Activated naive CD8-positive, alpha-beta T cell treated with anti-CD3 and anti-CD28 coated beads, Interleukin-2, amount 50 U/mL, for 16 hours (primary cell): Measurements from ENCODE around the gene PAK4.
"Not testable (repeated sequence)": the region's sequence is repeated elsewhere in the genome, so short reads cannot be mapped to it uniquely, and the experiment has no call there.

ENCODE experiments used
- DNase-seq: peaks from one replicate; pipeline ENCODE4 v3.0.0-alpha.2; 2020; ENCODE audit warnings: low read depth, low spot score

Gene PAK4

DNA sequence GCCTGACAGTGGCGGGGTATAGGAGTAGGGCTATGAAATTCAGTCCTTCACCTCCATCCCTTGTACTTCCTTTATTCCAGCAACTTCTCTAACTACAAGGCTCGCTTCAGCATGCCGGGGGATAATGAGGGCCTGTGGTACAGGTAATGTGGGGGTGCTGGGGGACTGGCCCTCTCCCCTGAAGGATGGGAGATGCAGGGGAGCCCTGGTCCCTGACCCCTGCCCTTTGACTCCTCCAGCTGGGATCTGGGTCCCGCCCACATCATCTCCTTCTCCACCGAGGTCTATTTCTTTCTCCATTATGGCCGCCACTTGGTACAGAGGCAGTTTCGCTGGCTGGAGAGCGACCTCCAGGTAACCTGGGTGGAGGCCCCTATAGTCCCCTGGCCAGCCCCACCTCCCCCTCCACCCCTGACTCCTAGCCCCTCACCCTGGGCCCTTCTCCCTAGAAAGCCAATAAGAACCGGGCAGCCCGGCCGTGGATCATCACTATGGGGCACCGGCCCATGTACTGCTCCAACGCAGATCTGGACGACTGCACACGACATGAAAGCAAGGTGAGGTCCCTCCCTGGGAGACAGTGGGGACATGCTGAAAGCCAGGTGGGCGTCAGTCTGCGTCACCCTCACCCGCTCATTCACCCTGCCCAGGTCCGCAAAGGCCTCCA is 25.0 kb upstream of the PAK4 start:
- no peak for DNase-seq

DNA sequence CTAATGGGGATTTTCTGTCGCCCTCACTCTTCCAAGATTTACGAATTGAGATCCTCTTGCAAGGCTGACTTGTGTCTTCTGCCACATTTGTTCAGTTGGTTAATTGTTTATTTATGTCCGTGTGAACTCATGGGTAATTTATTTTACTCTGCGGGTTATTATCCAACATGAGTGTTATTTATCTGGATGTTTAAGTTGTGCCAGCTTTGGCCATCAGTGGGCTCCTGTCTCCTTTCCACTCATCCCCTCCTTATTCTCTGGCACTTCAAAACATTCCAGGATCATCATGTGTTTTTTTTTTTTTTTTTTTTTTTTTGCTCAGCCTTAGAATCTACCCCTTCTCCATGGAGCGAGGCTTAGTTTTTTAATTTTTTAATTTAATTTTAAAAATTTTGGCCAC is 22.4 kb upstream of the PAK4 start:
- DNase-seq: no peak

DNA sequence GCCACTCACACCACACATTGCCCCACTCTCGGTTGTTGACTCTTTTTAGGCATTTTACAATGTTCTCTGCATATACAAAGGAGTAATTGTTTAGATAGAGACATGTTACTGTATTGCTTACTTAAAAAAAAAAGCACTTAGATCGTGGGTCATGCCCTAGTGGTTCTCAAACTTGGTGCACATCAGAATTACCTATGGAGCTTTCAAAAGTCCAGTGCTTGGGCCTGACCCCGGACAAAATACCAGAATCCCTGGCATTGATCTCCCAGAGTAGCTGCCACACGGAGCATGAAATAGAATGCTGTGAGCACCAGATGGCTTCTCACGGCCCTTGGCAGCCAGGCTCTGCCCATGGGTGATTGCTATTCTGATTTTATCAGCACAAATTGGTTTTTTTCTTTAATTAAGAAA is 21.4 kb upstream of the PAK4 start:
- no peak for DNase-seq

DNA sequence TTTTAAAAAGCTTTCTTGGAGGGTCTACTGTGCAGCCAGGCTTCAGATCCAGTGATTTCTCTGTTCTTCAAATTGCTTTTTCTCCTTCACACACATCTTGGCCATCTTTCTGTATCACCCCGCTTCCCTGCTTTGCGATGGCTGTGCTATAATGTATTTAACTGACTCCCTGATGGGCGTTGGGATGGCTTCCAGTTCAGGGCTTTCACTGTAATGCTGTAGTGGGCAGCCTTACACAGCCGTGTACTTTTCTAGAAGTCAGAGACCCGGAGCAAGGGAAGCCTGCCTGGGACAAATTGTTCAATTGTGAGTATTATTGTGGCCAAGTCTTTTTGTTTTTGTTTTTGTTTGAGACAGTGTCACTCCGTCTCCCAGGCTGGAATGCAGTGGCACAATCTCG is 19.4 kb upstream of the PAK4 start:
- DNase-seq: no peak

DNA sequence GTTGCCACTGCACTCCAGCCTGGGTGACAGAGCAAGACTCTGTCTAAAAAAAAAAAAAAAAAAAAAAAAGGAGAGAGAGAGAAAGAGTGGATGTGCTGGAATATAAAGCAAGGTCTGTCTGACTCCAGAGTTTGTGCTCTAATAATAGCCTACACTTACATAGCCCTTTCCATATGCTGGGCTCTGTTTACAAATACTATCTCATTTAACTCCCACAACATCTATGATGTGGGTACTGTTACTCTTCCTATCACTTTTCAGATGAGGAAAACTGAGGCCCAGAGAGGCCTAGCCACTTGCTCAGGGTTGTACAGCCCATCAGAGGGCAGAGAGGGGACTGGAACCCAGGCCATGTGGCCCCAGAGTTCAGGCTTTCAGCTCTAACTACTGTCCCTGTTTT is 15.9 kb upstream of the PAK4 start:
- no peak for DNase-seq

DNA sequence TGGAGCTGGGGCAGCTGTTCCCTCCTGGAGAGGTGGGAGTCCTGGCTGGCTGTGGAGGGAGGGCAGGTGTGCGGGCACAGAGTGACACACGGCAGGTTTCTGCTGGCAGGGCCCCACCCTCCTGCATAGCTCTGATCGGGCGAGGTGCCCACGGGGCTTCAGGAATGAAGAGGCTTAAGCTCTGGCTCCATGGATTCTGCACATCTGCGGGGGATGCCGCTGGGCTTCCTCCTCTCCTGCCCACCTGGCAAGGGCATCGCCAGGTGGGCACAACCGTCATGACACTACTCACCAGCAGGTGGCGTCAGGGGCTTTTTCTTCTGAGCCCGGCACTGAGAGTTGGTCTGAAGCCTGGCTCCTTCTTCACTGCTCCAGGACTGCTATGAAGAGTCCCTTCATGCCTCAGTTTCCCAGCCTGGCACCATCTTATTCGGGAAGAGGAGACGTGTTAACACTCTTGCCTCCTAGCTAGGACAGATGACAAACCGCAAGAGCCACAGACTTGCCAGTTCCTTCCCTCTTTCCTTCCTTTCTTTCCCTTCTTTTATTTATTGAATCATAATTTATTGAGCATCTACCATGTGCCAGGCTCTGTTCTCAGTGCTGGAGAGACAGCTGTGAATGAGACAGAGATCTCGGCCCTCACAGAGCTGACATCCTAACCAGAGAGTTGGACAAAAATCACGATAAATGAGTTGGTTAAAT is 15.2 kb upstream of the PAK4 start:
- DNase-seq: peak; percentile 69

GRCh38 chr19:39111593-39112199 is 13.9 kb upstream of the PAK4 start:
- DNase-seq: no peak

GRCh38 chr19:39112338-39112890 is 13.2 kb upstream of the PAK4 start:
- DNase-seq: no peak

DNA sequence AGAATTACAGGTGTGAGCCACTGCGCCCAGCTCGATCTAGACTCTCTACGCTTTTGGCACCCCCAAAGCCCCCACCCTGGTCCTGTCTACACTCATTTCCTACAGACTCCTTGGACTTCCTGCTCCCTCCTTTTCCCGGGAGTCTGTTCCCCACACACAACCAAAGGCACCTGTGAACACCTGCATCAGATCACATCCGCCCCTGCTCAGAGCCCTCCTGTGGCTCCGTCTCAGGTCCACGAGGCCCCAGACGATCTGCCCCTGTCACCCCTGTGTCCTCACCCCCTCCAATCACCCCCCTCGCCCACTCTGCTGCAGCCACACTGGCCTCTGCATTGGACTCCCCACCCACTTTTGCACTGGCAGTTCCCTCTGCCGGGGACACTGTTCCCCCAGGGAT is 12.4 kb upstream of the PAK4 start:
- DNase-seq: no peak

GRCh38 chr19:39115105-39115847 is 10.3 kb upstream of the PAK4 start:
- no peak for DNase-seq

GRCh38 chr19:39117023-39117422 is 8.6 kb upstream of the PAK4 start:
- DNase-seq: not testable (repeated sequence)

DNA sequence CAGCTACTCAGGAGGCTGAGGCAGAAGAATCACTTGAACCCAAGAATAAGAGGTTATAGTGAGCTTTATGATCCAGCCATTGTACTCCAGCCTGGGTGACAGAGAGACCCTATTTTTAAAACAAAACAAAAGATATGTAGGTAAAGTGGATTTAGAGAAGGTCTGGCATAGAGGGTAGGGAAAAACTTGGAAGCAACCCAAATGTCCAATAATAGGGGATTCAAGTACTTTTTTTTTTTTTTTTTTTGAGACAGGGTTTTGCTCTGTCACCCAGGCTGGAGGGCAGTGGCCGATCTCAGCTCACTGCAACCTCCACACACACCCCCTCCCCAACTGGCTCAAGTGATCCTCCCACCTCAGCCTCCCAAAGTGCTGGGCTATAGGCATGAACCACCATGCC is 5.8 kb upstream of the PAK4 start:
- no peak for DNase-seq

- DNase-seq: no peak
These were observed 2.5 kb upstream of the PAK4 start for GRCh38 chr19:39122934-39123731.

GRCh38 chr19:39124136-39124764 is 1.3 kb upstream of the PAK4 start:
- DNase-seq: no peak

DNA sequence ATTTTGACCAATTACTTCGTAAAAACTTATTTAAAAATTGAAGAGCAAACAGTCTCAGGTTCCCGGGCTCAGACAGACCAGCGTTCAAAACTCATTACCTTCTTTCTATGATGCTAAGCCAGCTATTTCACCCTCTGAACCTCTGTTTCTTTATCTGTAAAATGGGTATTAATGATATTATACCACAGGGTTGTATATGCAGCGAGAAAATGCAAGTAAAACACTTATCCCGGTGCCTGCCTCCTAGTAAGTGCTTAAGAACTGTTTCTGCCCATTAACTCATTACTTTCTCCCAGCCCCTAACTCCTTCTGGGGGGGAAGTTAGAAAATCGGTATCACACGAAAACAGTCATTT is 410 bp upstream of the PAK4 start:
- no peak for DNase-seq

DNA sequence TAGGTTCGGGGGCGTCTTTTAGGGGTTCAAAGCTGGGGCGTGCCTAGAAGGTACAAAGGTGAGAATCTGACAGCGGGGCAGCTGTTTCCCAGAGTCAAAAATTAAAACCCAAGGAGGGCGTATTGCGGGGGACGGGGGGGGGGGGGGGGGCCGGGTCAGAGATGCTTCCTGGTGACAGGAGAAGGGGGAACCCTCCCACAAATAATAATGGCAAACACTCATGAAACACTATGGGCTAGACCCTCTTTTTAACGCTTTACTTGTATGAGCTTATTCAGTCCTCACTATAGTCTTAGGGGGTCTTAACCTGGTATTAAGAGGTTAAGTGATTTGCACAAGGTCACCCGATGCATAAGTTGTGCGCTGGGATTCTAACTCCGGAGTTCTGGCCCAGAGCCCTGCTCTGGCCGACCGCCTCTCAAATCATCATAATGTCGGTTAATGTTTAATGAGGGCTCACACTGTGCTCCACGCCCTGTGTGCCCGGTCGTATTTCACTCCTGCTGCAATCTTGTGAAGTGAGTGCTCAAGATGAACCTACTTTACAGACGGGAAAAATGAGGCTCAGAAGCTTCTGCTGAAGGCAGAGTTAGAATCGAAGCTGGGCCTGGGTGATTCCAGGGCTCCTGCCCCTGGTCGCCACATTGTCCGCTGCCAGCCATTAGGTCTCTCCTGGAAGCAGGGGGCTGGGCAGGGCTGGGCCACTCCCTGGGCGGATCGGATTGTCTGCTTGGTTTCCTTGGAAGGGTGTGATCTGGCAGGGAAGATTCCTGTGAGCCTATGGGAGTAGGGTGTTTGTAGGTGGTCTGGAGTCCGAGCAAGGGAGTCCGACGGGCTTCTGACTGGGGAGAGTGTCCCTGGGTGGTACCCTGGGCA is 964 bp downstream of the PAK4 start:
- DNase-seq: no peak

DNA sequence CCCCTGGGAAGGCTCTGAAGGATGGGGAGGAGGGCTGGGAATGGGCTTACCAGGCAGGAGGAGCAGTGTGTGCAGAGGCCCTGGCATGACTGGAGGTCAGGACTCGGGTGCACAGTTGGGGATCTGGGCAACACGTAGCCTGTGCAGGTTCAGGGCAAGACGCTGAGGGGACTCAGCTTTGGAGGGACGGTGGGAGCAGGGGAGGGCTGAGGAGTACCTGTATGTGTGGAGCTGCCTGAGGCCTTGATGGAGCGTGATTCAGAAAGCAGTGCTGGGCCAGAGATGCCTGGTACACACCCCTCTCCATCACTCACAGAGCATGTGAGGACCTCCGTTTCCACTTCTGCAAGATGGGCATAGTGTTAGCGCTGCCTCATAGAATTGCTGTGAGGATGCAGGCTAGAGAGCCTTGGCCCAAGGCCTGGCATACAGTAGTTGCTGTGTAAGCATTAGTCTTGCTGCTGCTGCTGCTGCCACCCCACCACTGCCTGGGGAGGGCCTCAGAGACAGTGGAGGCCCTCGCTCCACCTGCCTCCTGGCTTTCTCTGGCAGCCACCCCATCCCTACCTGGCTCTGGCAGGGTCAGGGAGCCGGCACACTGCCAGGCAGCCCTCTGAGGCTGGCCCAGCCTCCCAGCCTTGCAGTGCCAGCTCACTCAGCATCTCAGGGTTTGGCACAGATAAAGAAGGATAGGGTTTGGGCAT is 2.4 kb downstream of the PAK4 start:
- no peak for DNase-seq

DNA sequence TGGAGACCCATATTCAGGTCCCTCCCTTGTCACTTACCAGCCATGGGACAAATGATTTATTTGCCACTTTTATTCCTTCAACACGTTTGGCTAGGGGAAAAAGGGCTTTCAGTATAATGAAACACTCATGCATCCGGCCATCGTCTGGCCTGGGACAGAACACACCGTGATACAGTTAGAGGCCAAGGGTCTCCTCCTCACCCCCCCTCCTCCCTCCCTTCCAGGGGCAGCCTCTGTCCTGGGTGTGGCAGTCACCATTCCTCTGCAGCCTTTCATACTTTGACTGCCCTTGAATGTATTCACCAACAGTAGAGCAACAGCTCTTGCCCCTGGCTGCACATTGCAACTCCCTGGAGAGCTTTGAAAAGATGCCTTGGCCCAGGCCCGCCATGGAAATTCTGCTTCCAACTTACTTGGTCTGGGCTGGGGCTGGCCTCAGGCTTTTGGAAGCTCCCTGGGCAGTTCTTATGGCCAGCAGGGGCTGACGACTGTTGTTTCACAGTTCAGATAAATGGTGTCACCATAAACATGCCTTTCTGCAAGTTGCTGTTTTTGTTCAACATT is 3.0 kb downstream of the PAK4 start:
- DNase-seq: no peak

- DNase-seq: no peak
These were observed 3.5 kb downstream of the PAK4 start for GRCh38 chr19:39129116-39129515.
